ENCODE measurements around the gene CAMK1D. TPM values are rescaled to one million over a fixed set of nuclear protein-coding genes. Genes with fewer than 3 reads are reported as not detected.

CAMK1D gene
- polyA plus RNA-seq, 1 of the 3 experiments (the other 2 are of a cell fraction) = 4.1 TPM

DNA sequence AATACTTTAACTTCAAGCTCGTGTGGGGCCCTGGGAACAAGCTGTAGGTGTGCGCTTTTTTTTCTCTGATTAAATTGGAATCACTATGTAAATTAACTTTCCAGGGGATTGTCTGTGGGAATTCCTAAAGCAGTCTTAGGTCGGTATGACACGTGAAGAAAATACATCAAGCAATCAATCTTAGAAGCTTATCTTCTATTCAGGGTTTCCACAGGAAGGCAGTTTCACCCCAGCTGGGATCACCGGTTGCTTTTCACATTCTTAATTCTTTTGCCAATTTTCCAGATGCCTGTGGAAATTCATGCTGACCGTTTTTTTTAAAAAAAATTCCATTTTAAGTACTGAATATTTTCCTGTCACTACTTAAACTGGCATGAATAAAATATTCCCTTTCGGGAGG, 41.9 kb downstream of the CAMK1D start:
- Histone ChIP-seq H3K9me2 (no peaks in the 10 kb centered on the region), H2AFZ (ENCODE audit: low read depth) (no peak overlapping the region), H3K9me3 (no peaks in the 10 kb centered on the region), H3K4me2 (no peak overlapping the region), H3F3A (replicated peaks; ENCODE audit: insufficient read depth) (no peaks in the 10 kb centered on the region), H4K20me1 (ENCODE audit: insufficient read depth) (no peaks in the 10 kb centered on the region), H3K36me3 (replicated peaks in 1 of 2; ENCODE audit: control insufficient read depth in 1 of 2, insufficient read depth in 2 of 2, low read length in 1 of 2) (no peaks in the 10 kb centered on the region), H3K4me1 (ENCODE audit: control insufficient read depth in 1 of 2, insufficient read depth in 2 of 2, low read depth in 1 of 2, low read length in 1 of 2) (peaks cover 0 to 7% of the 10 kb centered on the region in 2 experiments; a peak in 1 of 4 replicates), H3K79me2 (ENCODE audit: insufficient read depth) (no peaks in the 10 kb centered on the region), H3K27me3 (ENCODE audit: insufficient read depth) (no peaks in the 10 kb centered on the region), H3K9ac (no peak overlapping the region), H3K27ac (ENCODE audit: low read depth in 2 of 2, low read length in 1 of 2) (no peak overlapping the region; a peak in 1 of 4 replicates), H3K4me3 (ENCODE audit: low read depth in 2 of 2, low read length in 1 of 2) (no peak overlapping the region)
- TF ChIP-seq GABPA (IDR thresholded peaks at IDR 0.05; ENCODE audit: low read depth) = no peak
- 0 out of 4 replicates have a peak, but pooled peaks of 1 of the 2 experiments have one; percentile 8 for TF ChIP-seq EP300 (IDR thresholded peaks at IDR 0.05; ENCODE audit: borderline replicate concordance in 1 of 2, low read depth in 1 of 2, low read length in 1 of 2)
- ChIA-PET POLR2A (no interaction called here), CTCF (no interaction called here)
- DNase-seq = no peak
- 39% methylated on average over 7 of the region's 7 CpGs for WGBS (ENCODE audit: low lambda C conversion rate)

DNA sequence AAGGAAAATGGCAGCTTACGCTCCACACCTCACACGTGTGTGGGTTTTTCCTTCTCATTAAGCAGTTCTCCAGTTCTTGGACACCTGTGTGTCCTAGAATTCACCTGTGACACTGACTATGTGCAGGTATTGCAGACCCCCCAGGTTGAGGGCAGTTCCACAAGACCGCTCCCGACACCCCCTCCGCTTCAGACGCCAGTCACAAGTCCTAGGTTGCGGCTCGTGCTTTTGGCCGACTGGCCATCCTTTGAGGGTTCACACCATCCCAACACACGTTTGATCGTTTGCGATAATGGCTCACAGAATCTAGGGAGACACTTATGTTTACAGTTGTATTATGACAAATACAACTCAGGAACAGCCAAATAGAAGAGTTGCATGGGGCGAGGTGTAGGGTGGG, 44.5 kb downstream of the CAMK1D start:
- ChIA-PET POLR2A (interaction anchor here (0.6 kb wide), 1 partner anchor 14 kb away, joined by 5 read pairs; no protein-coding TSS in a partner anchor), CTCF (no interaction called here)
- H3K79me2 ChIP-seq (ENCODE audit: insufficient read depth) = no peaks in the 10 kb centered on the region
- no peaks in the 10 kb centered on the region for H3K9me2 ChIP-seq
- H3K4me1 ChIP-seq (ENCODE audit: control insufficient read depth in 1 of 2, insufficient read depth in 2 of 2, low read depth in 1 of 2, low read length in 1 of 2) = peaks cover 0 to 7% of the 10 kb centered on the region in 2 experiments; a peak in 1 of 4 replicates
- H3K4me2 ChIP-seq = no peak overlapping the region
- no peaks in the 10 kb centered on the region for H3K9me3 ChIP-seq
- 94% methylated on average over 13 of the region's 13 CpGs for WGBS (ENCODE audit: low lambda C conversion rate)
- no peaks in the 10 kb centered on the region for H4K20me1 ChIP-seq (ENCODE audit: insufficient read depth)
- no peaks in the 10 kb centered on the region for H3K27me3 ChIP-seq (ENCODE audit: insufficient read depth)
- H3F3A ChIP-seq (replicated peaks; ENCODE audit: insufficient read depth) = no peaks in the 10 kb centered on the region
- DNase-seq = no peak
- no peak overlapping the region for H3K27ac ChIP-seq (ENCODE audit: low read depth in 2 of 2, low read length in 1 of 2)
- H3K36me3 ChIP-seq (replicated peaks in 1 of 2; ENCODE audit: control insufficient read depth in 1 of 2, insufficient read depth in 2 of 2, low read length in 1 of 2) = no peaks in the 10 kb centered on the region
- no peak overlapping the region for H3K9ac ChIP-seq
- TF ChIP-seq TAF1 (IDR thresholded peaks at IDR 0.05; ENCODE audit: borderline replicate concordance, low read depth, low read length) = no peak
- H3K4me3 ChIP-seq (ENCODE audit: low read depth in 2 of 2, low read length in 1 of 2) = no peak overlapping the region
- no peak overlapping the region for H2AFZ ChIP-seq (ENCODE audit: low read depth)

DNA sequence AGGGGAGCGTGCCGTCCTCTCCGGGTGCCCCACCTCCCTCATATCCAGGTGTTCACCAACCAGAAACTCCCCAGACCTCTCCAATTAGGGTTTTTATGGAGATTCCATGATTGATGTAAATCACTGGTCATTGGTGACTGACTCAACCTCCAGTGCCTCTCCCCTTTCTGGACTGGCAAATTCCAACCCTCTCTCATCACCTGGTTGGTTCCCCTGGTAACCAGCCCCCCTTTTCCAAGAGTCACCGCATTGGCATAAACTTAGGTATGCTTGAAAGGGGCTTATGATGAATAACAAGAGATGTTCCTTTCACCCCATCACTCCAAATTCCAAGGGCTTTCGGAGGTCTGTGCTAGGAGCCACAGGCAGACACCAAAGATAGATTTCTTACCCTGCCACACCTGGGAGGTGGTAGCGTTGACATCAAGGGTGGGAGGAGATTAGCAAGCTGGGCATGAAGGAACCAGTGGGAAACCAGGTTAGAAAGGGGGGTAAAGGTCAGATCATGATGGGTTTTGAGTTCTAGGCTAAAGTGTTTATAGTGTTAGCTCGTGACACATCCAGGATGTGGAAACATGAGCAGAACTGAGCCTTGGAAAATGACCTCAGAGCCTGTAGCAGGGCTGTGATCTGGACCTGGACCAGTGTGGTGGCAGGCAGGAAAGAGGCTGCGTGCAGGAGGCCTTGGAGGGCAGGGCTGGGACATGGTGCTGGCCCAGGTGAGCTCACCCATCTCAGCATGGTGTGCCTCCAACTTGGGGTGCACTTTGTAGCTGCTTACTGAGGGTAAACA, 45.1 kb downstream of the CAMK1D start:
- WGBS (ENCODE audit: low lambda C conversion rate) = 86% methylated on average over 8 of the region's 8 CpGs
- H3F3A ChIP-seq (replicated peaks; ENCODE audit: insufficient read depth) = no peaks in the 10 kb centered on the region
- H3K79me2 ChIP-seq (ENCODE audit: insufficient read depth) = no peaks in the 10 kb centered on the region
- ChIA-PET POLR2A (no interaction called here), CTCF (no interaction called here)
- TF ChIP-seq FOXJ3 (CRISPR knock-in tag; IDR thresholded peaks at IDR 0.05) = no peak
- TF ChIP-seq POLR2AphosphoS5 (IDR thresholded peaks at IDR 0.05; ENCODE audit: low read depth, low read length) = no peak
- TF ChIP-seq, protein P1, sequence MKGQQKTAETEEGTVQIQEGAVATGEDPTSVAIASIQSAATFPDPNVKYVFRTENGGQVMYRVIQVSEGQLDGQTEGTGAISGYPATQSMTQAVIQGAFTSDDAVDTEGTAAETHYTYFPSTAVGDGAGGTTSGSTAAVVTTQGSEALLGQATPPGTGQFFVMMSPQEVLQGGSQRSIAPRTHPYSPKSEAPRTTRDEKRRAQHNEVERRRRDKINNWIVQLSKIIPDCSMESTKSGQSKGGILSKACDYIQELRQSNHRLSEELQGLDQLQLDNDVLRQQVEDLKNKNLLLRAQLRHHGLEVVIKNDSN (IDR thresholded peaks at IDR 0.05; ENCODE audit: borderline replicate concordance, low read depth) = no peak
- TF ChIP-seq RFX5 (IDR thresholded peaks at IDR 0.05; ENCODE audit: low read length) = no peak
- no peak for TF ChIP-seq TEAD4 (IDR thresholded peaks at IDR 0.05; ENCODE audit: borderline replicate concordance, insufficient read depth)
- no peak for TF ChIP-seq TAF1 (IDR thresholded peaks at IDR 0.05; ENCODE audit: borderline replicate concordance, low read depth, low read length)
- no peak for TF ChIP-seq CHD2 (IDR thresholded peaks at IDR 0.05; ENCODE audit: low read length, partially characterized antibody)
- no peak for TF ChIP-seq RAD21 (IDR thresholded peaks at IDR 0.05; ENCODE audit: low read length)
- no peak for TF ChIP-seq EP300 (IDR thresholded peaks at IDR 0.05; ENCODE audit: borderline replicate concordance in 1 of 2, low read depth in 1 of 2, low read length in 1 of 2)
- TF ChIP-seq JUND (IDR thresholded peaks at IDR 0.05) = no peak
- no peak for TF ChIP-seq NRF1 (IDR thresholded peaks at IDR 0.05; ENCODE audit: low read depth, low read length)
- H3K27me3 ChIP-seq (ENCODE audit: insufficient read depth) = no peaks in the 10 kb centered on the region
- H4K20me1 ChIP-seq (ENCODE audit: insufficient read depth) = no peaks in the 10 kb centered on the region
- H2AFZ ChIP-seq (ENCODE audit: low read depth) = no peak overlapping the region
- no peak overlapping the region for H3K9ac ChIP-seq
- peaks cover 0 to 7% of the 10 kb centered on the region in 2 experiments; a peak in 1 of 4 replicates for H3K4me1 ChIP-seq (ENCODE audit: control insufficient read depth in 1 of 2, insufficient read depth in 2 of 2, low read depth in 1 of 2, low read length in 1 of 2)
- no peak for DNase-seq
- H3K9me2 ChIP-seq = no peaks in the 10 kb centered on the region
- no peaks in the 10 kb centered on the region for H3K9me3 ChIP-seq
- H3K4me3 ChIP-seq (ENCODE audit: low read depth in 2 of 2, low read length in 1 of 2) = no peak overlapping the region
- H3K4me2 ChIP-seq = no peak overlapping the region
- no peaks in the 10 kb centered on the region for H3K36me3 ChIP-seq (replicated peaks in 1 of 2; ENCODE audit: control insufficient read depth in 1 of 2, insufficient read depth in 2 of 2, low read length in 1 of 2)
- no peak overlapping the region for H3K27ac ChIP-seq (ENCODE audit: low read depth in 2 of 2, low read length in 1 of 2)

Data from SK-N-SH (cell line).